HG03442 (cell line): ENCODE measurements around the gene SLC6A18.
"Not testable (repeated sequence)": the region's sequence is repeated elsewhere in the genome, so short reads cannot be mapped to it uniquely, and the experiment has no call there.

Experiments
- ATAC-seq: cut with Tn5 transposase; IDR thresholded peaks from one replicate; pipeline ENCODE4 v1.9.1; 2021; ENCODE audit warnings: mild to moderate bottlenecking, moderate library complexity; ENCODE audit not compliant: unreplicated experiment

Gene SLC6A18

DNA sequence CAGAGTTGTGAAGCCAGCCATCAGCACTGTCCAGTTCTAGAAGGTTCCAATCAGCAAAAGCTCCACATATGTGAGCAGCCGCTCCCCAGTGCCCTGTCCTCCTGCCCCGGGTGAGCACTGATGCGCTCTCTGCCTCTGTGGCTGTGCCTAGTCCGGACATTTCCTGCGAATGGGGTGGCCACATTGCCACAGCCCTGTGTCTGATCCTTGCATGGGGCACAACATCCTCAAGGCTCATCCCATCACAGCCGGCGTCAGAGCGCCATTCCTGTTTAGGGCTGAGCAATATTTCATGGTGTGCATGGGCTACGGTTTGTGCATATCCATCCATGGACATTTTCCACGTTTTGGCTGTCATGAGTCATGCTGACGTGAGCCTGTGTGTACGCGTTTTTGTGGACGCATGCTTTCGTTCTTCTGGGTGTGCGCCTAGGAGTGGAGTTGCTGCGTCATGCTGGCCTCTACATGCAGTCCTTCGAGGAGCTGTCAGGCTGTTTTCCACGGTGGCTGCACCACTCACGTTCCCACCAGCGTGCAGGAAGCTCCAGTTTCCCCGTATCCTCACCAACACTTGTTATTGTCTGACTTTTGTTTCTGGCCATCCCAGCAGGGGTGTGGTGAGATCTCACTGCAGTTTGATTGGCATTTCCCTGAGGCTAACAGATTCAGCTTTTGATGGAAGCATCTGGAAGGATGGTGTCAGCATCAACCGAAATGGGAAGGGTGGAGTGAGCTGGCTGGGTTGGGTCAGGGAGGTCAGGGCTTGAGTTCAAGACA is 9.7 kb upstream of the SLC6A18 start:
- ATAC-seq = no peak

DNA sequence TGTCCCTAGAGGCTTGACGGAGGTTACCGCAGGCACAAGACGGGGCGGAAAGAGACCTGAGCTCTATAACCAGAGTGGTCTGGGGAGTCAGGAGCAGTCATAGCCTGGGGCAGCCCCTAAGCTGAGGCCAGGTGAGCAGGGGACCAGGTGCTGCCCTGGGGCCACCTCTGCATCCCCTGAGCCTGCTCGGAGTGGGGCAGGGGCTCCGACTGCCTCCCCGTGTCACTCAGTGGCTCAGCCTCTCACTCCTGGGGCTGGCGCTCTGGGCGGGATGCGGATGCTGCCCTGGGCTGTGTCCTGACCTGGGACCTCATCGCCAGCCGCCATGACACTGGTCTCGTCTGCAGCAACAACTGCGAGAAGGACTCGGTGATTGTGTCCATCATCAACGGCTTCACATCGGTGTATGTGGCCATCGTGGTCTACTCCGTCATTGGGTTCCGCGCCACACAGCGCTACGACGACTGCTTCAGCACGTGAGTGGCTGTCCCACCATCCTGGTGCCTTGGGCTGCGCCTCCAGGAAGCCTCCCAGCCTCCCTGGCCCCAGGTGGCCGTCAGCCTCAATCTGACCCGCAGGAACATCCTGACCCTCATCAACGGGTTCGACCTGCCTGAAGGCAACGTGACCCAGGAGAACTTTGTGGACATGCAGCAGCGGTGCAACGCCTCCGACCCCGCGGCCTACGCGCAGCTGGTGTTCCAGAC is 8.8 kb upstream of the SLC6A18 start:
- ATAC-seq = no peak

DNA sequence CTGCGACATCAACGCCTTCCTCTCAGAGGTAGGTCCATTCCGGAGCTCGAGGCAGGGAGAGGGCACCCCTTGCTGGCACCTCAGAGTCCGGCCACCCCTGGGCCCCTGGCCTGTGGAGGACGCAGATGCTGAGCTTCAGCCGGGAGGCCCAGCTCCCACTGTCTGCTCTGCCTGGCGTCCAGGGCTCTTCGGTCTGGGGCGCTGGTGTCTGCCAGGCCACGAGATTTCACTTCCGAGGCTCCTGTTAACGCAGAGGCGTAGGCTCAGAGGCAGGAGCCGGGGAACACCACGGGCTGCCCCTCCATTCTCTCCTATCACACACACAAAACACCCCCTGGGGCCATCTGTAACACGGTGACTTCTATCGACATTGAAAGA is 8.3 kb upstream of the SLC6A18 start:
- no peak for ATAC-seq

DNA sequence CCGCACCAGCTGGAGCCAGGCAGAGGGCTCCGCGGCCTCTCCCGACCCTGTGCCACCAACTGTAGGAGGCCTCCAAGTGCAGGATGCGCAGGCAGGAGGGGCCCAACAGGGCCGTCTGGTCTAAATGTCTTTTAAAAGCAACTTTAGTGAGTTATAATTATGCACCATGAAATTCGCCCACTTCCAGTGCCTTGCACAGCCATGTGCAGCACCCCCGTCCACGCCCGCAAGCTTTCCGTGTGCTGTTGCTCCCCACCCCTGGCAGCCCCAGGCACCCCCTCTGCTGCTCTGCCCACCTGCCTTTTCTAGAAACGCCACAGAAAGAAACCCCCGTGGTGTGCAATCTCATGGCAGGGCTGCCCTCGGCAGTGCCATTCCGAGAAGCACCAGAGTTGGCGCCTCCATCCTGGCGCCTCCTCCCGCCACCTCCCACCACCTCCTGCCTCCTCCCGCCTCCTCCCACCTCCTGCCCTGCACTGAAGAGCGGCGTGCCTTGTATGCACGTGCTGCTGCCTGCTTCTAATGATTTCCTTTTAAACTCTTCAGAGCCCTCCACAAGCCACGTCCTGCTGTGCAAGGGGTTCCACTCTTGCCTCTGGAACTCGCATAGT is 7.5 kb upstream of the SLC6A18 start:
- ATAC-seq = no peak

DNA sequence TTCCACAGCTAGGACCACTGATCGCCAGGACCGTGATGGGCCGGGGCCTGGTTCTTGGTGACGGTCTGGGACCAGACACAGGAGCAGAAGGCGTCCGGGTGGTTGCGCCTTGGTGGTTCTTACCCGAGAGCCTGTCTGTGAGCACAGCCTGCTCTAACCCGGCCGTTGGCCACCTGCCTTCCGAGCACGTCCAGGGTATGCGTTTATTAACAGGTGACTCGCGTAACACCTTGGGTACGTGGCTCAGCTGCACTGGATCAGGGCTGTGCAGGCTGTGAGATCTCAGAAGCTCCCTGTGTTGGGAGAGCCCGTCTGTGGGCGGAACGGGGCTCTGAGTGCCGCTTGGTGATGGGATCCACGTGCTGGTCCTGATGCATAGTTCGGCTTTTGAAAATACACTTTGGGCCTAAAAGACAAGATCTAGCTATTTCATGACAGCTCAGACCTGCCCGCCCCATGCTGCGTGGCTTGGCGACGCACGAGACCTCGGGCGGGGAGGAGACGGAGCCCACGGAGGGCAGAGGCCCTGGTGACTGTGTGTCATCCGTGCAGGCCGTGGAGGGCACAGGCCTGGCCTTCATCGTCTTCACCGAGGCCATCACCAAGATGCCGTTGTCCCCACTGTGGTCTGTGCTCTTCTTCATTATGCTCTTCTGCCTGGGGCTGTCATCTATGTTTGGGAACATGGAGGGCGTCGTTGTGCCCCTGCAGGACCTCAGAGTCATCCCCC is 6.7 kb upstream of the SLC6A18 start:
- ATAC-seq = no peak

DNA sequence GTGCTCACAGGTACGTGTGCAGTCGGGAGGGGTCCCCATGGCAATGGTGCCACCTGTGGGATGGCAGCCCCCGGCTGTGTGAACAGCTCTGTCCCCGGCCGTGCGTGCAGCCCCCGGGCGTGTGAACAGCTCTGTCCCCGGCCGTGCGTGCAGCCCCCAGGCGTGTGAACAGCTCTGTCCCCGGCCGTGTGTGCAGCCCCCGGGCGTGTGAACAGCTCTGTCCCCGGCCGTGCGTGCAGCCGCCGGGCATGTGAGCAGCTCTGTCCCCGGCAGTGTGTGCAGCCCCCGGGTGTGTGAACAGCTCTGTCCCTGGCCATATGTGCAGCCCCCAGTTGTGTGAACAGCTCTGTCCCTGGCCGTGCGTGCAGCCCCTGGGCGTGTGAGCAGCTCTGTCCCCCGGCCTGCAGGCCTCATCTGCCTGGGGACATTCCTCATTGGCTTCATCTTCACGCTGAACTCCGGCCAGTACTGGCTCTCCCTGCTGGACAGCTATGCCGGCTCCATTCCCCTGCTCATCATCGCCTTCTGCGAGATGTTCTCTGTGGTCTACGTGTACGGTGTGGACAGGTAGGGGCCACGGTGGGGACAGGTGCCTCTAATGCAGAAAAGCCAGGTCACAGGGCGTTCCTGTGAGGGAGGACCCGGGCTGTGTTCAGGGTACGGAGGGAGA is 5.9 kb upstream of the SLC6A18 start:
- ATAC-seq = no peak

DNA sequence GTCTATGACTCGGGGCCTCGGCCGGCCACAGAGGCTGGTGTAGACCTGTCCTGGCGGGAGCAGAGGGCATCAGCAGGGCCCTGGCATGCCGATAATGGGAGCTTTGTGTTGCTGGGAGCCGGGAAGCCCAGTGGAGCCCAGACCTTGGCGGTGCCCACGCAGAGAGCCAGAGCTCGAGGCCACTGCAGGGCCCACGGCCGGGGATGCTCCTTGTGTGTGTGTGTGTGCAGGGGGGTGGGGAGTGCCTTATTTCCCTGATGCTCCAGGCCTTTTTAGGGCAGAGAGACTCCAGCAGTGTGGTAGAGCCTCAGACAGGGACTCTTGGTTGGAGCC is 5.4 kb upstream of the SLC6A18 start:
- ATAC-seq = no peak

DNA sequence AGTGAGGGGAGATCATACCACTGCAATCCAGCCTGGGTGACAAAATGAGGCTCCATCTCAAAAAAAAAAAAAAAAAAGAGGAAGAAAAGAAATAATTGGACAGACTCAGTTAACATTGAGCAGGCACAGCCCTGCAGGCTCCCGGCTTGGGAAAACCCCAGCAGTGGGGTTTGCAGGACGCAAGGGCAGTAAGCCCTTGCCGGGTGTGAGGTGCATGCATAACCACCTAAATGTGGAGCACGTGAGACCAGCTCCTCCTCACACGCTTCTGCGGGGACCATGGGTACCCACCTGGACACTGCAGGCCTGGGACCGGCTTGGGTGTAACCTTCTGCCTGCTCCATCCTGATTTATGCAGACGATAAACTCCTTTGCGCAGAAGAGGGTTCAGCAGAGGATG is 4.8 kb upstream of the SLC6A18 start:
- ATAC-seq = no peak

DNA sequence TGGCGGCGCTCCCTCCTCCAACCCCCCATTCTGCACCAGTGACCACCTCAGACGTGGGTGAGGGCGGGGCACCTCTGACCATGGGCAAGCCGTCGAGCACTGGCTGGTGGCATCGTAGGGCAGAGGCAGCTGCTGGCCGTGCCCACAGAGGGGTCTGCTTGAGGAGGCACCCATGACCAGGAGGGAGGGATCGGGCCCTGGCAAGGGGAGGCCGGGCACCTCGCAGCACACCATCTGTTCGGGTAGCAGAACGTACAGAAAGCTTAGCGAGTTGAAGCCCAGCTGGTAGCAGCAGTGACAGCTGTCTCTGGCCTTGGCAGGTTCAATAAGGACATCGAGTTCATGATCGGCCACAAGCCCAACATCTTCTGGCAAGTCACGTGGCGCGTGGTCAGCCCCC is 4.3 kb upstream of the SLC6A18 start:
- ATAC-seq = no peak

DNA sequence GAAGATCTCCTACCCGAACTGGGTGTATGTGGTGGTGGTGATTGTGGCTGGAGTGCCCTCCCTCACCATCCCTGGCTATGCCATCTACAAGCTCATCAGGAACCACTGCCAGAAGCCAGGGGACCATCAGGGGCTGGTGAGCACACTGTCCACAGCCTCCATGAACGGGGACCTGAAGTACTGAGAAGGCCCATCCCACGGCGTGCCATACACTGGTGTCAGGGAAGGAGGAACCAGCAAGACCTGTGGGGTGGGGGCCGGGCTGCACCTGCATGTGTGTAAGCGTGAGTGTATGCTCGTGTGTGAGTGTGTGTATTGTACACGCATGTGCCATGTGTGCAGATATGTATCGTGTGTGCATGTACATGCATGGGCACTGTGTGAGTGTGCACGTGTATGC is 3.5 kb upstream of the SLC6A18 start:
- no peak for ATAC-seq

DNA sequence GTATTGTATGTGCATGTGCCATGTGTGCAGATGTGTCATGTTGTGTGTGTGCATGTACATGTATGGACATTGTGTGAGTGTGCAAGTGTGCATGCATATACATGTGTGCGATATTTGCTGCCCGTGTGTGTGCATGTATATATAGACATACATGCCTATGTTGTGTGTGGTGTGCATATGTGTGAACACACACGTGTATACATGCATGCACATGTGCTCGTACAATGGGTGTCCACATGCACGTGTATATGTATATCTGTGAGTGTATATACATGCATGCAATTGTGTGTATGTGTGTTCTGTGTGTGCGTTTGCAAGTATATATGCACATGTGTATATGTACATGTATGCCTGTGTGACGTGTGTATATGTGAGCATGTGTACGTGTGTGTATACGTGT is 3.0 kb upstream of the SLC6A18 start:
- no peak for ATAC-seq

DNA sequence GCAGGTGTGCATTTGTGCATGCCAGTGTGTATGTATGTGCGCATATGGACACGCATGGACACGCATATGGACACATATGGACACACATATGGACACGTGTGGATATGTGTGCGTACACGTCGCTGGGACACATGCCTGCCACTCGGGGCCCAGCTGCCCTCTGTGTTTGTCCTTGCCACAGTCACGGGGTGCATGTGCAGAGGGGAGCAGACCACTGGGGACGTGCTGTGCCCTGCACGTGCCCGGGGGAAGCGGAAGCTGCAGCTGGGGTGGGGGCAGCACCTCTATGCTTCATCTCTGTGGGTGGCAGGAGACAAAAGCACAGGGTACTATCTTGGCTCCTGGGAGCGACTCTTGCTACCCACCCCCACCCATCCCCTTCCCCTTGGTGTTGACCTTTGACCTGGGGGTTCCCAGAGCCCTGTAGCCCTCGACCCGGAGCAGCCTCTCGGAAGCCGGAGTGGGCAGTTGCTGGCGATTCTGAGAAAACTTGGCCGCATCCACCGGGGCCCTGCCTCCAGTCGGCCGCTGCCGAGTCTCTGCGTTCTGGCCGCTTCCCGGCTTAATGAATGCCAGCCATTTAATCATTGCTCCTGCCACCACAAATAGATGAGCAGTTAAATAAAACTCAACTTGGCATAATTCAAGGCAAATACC is 2.4 kb upstream of the SLC6A18 start:
- ATAC-seq = no peak

DNA sequence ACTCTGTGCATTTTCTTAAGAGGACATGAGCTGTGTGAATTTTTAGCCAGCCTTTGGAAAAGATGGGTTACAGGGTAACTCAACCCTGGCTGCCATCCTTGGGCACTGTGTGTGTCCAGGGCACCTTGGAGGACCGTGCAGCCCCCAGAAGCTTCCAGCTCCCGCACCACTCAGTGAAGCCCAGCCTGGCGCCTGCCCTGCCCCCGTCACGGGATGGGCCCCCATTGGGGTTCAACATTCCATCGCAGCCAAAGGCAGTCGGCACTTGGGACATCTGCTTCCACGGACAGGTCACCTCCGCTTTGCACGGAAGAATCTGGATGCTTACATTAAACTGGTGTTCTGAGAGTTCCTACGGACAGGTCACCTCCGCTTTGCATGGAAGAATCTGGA is 1.9 kb upstream of the SLC6A18 start:
- ATAC-seq = no peak

DNA sequence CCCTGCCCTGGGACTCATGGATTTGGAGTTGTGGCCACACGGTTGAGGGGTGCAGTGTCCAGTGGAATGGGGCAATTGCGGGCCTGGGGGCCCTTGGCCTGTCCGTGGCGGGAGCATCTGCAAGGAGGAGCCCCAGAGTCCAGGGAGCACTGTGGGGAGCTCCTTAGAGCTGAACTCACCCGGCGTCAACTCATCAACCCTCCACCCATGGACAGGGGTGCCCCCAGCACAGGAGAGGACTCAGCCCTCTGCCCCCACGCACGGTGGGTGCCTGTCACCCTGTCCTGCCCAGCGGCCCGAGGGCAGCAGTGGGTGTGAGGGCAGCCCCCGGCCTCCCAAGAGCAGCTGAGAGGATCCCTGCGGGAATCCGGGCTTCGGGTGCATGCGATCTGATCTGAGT is 550 bp upstream of the SLC6A18 start:
- ATAC-seq = no peak

DNA sequence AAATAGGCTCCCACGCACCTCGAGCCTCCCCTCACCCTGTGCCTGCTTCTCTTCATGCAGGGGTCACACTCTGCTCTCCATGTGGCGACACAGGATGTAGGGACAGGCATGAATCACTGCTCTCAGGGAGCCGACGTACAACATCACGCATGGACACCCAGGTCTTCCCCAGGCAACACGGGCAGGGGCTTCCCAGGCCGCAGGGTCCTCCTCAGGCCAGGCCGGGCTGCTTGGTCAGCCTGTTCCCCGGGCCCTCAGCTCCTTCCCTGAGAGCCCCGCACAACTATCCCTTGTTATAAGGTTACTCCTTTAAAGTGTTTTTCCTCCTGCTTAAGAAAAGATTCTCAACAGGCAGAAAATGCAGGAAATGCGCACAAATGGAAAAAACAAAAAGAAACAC is 1.1 kb downstream of the SLC6A18 start:
- no peak for ATAC-seq

DNA sequence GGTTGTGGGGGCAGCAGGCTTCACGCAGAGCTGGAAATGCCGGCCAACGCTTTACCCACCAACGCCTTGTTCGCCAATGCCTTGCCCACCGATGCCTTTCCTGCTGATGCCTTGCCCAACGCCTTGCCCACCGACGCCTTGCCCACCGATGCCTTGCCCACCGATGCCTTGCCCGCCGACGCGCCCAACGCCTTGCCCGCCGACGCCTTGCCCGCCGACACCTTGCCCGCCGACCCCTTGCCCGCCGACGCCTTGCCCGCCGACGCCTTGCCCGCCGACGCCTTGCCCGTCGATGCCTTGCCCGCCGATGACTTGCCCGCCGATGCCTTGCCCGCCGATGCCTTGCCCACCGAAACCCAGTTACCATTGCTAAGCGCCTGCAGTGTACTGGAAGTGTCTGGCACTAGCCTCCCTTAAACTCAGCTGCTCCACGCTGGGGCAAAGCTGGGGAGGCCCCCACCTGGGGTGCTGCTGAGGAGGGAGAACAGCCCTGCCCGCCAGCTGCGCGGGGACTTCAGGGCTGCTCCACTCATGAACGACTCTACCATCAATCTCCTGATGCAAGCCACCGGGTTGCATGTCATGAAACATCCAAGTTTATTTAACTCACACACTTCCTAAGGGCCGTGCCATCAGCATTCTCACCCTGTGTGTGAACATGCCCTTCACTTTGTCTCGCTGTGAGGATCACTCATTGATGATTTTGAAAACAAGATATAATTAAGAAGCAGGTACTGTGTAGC is 1.8 kb downstream of the SLC6A18 start:
- no peak for ATAC-seq

DNA sequence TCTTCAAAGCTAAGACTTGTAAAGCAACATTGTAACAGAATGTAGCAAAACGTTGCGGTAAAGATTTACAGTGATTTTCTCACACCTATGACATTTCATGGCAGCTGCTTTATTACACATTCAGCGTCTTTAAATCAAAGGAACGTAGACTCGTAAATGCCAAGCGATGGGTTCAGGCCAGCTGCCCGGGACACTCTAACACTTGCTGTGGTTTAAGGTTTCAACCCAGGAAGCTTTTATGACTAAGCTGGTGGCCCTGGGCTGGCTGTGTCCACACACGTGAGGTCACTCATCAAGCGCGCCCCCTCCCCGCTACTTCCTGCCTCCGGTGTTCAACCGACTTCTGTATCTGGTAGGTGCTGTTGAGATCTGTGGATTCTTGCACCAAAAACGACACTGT is 2.5 kb downstream of the SLC6A18 start:
- ATAC-seq = no peak

DNA sequence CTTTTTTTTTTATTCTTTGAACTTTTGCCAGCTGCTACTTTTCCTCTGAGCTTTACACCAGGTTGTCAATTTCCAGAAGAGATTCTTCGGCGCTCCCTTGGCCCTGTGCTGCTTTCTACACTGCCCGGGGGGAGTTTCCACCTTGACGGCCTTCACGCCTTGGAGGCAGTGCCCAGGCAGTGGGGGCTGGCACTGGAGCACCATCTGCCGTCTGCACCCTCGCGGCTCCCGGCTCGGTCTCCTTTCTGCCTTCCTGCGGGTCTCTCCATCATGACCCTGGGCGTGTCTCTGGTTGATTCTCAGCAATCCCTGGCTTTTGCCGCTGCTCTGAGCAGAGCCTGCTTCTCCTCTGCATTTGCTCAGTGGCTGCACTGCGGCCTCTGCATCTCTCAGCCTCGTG is 2.9 kb downstream of the SLC6A18 start:
- ATAC-seq = no peak

DNA sequence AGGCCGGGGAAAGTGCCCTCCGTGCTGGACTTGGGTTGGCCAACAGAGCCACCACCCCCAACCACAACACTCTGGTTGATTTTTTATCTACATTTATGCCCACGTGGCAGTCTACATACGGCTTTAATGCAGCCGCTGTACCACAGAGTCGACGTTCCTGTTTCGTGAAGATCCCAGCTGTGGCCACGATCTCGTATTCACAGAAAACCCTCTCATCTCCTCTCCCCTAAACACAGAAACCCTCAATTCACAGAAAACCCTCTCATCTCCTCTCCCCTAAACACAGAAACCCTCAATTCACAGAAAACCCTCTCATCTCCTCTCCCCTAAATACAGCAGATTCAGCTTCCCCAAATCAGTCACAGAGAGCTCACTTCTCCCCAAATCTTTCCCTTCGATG is 3.8 kb downstream of the SLC6A18 start:
- not testable (repeated sequence) for ATAC-seq

DNA sequence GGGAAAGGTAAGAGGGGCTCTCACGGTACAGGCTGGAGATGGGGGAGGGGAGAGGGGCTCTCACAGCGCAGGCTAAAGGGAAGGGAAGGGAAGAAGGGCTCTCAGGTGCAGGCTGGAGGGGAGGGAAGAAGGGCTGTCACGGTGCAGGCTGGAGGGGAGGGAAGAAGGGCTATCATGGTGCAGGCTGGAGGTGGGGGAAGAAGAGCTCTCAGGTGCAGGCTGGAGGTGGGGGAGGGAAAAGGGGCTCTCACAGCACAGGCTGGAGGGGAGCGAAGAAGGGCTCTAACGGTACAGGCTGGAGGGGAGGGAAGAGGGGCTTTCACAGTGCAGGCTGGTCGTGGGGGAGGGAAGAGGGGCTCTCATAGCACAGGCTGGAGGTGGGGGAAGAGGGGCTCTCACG is 4.6 kb downstream of the SLC6A18 start:
- ATAC-seq = no peak
